ENCODE data around the gene PPID.
"Not testable (repeated sequence)": the region's sequence is repeated elsewhere in the genome, so short reads cannot be mapped to it uniquely, and the experiment has no call there.

The PPID gene

DNA sequence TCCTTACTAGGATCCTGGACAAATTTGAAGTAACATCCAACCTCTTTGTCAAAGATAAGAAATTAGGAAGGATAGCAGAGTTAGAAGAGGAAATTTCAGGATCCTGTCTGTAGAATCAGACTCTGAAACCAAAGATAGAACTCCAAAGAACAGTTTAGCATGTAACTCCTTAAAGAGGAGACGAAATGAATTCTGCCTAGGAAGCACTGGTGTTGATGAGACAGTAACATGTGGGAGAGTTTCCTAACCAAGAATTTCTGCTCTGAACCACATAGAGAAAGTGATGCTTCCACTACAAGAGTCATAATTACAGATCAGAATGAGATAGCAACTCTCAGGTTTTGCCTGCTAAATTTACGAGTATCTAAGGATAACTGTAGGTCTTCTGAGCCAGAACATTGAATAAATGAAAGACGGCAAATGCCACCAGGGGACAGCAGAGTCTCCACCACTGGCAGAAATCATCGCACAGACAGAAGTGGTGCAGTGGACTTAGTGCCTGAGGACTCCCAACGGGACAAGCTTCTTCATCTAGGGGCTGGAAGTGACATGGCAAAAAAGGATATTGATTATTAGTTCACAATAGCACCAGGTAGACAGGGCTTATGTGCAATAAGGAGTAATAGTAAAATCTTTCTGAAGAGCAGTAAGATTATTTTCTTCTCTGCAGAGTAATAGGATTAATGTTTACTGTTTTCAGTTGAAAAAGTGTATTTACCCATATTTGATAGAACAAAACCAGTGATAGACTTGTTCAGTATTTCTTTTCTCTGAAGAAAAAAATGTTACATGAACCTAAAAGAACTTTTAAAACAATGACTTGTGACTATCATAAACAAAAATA lies 6.7 kb upstream of the PPID start:
- DNase-seq = peak; percentile 18

DNA sequence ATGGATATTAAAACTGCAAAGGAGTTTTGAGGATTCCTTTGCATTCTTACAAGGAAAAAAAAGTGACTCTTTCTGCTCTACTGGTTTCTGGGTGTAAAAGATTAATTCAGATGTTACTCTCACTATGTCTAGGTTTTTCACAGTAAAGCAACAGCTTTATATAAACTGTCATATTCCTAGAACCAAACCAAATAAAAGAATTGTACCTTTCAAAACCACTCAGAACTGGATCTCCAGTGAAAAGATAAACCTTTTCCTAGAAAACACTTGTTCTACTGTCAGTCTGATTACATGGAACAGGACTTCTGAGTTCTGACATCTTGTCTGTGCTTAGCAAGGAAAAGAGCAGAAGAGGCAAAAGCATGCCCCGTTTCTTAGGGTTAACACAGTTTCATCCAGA lies 5.0 kb upstream of the PPID start:
- DNase-seq = no peak

DNA sequence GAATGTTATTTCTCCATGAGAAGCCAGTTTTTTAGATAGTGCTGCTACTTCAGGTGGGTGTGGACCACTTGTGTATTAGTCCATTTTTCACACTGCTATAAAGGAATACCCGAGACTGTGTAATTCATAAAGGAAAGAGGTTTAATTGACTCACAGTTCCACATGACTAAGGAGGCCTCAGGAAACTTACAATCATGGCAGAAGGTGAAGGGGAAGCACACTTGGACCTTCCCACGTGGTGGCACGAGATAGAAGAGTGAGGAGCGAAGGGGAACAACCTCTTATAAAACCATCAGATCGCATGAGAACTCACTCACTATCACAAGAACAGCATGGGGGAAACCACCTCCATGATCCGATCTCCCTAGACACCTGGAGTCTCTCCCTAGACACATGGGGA lies 3.4 kb upstream of the PPID start:
- DNase-seq = no peak

DNA sequence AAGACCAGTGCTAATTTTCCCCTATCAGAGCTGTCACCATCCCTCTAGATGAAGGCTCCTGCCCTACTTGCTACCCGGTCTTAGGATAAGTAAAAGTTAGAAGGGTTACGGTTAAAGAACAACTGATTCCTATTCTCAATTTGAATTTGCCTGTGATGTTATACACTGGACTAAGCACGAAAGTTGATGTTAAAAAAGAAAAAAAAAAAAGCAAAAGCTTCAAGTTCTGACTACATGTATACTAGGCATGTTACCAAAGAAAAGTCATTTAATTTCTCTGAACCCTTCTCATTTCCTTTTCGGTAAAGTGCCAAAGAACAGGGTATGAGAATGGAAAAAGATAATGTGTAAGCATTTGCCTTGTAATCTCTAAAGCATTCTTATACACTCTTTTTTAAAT lies 1.4 kb upstream of the PPID start:
- DNase-seq = no peak

DNA sequence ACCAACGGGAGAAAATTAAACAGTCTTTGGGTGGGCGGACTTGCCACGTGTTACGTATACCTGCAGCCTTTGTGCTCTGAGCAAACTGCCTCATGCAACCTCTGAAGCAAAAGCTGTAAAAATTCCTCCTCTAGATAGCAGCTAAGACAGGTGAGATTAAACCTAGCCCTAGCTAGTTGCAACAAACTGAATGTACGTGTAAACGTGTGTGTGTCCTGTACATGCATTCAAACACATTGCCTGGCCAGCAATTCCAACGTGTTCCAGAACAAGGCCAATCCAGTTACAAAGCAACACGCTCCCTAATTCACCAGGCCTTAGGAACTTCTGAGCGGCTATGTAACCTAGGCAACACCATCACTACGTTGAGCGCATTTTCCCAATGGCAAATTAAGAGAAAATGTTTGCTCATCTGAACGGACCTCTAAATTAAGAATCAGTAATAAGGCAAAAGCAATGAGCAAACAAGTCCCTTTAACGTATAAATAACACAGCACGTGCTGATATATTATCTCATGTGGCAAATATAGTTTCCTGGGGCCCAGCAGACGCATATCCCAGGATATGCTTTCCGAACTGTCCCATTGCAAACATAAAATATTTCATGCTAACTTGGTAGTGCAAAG lies 792 bp downstream of the PPID start:
- DNase-seq = no peak

DNA sequence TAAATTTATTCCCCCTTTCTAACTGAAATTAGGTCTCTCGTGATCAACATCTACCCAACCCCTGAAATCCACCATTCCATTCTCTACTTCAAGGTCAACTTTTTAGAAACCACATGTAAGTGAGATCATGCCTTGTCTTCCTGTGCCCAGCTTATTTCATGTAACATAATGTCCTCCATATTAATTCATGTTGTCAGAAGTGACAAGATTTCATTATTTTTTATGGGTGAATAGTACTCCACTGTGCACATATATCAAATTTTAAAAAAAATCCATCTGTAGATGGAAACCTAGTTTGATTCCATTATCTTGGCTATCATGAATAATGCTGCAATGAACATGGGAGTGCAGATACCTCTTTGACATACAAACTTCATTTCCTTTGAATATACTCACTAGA lies 1.5 kb downstream of the PPID start:
- DNase-seq = no peak

DNA sequence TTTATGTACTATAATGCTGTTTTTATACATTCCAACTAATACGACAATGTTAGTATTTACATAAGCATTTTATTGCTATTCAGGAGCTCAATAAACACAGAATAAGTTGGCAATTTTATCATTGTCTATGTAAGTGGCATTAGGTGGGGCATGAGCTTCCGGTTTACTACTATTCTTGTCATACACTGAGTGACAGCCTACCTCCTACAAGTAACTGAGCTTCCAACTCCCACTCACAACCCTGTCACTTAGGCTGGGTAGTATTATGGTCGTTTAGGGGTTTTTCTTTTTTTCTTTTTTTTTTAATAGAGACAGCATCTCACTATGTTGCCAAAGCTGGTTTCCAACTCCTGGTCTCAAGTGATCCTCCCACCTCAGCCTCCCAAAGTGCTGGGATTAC lies 7.4 kb downstream of the PPID start:
- DNase-seq = no peak

DNA sequence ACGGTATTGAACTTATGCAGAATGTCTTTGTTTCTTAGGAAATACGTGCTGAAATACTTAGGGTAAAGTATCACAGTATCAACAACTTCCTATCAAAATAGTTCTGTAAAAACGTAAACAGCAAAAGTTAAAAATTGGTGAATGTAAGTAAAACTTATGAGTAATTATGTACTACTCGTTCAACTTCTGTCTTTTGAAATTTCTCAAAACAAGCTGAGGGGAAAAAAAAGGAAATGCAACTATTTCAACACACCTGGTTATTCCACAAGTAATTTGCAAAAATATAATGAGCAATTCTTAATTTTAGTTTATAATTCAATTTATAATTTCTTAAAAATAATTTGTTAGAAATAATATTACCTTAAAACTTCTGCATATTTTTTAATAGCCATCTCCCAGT lies 8.3 kb downstream of the PPID start:
- no peak for DNase-seq

DNA sequence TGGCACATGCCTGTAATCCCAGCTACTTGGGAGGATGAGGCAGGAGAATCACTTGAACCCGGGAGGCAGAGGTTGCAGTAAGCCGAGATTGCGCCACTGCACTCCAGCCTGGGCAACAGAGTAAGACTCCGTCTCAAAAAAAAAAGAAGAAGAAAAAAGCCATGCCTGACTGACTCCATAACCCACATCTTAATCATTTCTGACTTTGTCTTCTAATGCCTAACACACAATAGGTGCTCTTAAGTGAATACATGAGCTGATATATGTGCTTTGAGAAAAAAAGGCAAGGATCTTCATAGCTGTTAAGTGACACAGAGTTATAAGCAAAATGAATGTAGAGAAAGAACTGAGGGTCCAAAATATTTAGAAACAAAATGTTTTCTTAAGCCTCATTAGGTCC lies 10.6 kb downstream of the PPID start:
- not testable (repeated sequence) for DNase-seq

DNA sequence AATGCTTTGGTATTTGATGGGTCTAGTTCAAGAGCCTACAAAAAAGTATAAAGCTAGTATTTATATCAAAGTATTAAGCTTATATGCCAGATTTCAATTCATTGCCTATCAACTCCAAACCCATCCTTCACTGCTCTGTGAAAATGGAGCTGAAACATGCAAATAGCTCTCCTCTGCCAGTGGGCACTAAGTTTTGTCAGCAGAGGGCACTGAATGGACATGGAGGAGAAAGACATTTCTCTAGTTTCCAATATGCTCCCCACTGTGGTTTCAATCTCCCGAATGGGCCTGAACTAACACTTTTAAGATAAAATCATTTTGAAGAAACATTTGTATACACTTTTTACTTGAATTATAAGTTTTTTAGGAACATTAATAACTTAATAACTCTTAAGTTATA lies 12.4 kb downstream of the PPID start:
- DNase-seq = no peak

DNA sequence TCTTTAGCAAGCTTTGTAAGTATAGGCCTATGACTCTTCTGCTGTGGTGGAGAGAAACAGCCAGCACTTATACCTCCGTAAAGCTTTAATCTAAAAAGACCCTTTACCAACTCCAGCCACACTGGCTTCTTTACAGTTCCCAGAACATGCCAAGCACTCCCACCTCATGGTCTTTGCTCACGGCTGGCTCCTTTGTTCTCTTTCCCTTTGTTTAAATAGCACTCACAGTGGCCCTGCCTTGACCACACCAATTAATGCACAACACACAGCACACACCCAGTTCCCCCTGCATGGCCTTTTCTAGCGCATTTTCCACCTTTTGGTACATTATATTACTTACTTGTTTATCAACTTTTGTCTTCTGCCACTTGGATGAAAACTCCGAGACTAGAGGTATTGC lies 18.9 kb downstream of the PPID start:
- DNase-seq = no peak

DNA sequence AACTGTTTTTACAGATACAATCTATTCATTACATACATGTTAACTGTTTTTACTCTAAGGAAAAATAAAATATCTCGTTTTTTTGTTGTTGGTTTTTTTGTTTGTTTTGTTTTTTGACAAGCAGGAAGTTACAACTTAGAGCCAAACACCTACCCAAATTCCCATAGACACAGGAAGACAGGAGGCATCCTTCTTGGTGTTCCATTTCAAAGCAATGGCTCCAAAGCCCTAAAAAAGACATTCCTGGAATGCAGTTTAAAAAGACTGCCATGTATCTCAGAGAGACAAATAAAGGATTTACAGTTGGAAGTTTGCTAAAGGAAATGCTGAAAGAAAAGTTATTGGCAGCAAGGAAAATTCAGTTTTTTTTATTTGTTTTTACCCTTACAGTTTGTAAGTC lies 34.4 kb downstream of the PPID start:
- no peak for DNase-seq

DNA sequence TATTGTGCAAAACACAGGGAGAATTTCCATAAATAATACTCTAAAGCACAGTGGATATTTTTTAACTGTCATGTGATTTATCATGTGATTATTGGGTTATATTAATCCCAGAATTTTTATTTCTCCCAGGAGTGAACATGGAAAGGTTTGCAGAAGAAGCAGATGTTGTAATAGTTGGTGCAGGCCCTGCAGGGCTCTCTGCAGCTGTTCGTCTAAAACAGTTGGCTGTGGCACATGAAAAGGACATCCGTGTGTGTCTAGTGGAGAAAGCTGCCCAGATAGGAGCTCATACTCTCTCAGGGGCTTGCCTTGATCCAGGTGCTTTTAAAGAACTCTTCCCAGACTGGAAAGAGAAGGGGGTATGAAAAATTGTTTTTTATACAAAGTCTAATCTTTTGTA lies 41.1 kb downstream of the PPID start:
- DNase-seq = no peak

DNA sequence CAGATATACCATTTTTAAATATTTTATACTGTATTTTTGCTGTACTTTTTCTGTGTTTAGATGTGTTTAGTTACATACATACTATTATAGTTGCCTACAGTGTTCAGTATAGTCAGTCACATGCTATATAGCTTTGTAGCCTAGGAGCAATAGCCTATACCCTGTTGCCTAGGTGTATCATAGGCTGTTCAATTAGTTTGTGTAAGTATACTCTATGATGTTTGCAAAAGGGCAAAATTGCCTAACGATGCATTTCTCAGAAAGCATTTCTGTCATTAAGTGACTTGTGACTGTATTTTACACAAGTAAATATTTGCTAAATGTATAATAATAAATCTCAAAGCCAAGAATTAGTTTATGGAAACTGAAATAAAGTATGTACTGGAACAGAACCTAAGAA lies 41.6 kb downstream of the PPID start:
- no peak for DNase-seq

DNA sequence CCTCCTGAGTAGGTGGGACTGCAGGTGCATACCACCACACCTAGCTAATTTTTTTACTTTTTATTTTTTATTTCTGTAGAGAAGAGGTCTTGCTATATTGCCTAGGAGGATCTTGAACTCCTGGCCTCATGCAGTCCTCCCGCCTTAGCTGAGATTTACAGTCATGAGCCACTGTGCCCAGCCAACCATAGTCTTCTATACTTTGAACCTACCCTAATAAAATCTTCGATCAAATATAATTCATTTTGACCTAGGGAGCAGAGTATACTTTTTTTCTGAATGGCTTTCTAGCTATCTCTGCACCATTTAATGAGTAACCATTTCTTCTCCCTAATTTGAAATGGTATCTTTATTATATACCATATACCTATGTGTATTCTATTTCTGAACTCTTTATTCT lies 44.4 kb downstream of the PPID start:
- no peak for DNase-seq

DNA sequence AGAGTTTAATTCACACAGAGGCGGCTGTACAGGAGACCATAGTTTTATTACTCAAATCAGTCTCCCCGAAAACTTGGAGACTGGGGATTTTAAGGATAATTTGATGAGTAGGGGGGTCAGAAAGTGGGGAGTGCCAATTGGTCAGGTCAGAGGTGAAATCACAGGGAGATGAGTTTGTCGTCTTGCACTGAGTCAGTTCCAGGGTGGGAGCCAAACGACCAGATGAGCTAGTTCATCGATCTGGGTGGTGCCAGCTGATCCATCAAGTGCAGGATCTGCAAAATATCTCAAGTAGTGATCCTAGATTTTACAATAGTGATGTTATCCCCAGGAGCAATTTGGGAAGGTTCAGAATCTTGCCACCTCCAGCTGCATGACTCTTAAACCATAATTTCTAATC lies 47.1 kb downstream of the PPID start:
- no peak for DNase-seq

DNA sequence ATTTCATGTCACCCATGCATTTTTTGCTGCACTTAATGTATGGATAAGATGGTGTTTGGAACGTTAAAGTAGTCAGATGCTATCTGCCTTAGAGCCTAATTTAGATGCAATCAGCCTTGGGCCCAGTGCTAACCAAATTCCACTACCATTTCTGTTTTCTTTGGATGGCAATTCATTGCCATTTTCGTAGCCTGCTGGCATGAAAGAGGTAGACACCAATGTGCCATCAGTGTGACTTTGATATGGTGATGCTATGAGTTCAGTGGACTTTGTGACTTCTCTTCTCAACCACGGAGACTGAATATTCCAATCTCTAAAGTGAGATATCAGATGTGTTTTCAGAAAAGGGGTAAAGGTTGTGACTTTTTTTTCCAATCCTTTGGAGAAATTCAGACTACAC lies 49.6 kb downstream of the PPID start:
- no peak for DNase-seq

DNA sequence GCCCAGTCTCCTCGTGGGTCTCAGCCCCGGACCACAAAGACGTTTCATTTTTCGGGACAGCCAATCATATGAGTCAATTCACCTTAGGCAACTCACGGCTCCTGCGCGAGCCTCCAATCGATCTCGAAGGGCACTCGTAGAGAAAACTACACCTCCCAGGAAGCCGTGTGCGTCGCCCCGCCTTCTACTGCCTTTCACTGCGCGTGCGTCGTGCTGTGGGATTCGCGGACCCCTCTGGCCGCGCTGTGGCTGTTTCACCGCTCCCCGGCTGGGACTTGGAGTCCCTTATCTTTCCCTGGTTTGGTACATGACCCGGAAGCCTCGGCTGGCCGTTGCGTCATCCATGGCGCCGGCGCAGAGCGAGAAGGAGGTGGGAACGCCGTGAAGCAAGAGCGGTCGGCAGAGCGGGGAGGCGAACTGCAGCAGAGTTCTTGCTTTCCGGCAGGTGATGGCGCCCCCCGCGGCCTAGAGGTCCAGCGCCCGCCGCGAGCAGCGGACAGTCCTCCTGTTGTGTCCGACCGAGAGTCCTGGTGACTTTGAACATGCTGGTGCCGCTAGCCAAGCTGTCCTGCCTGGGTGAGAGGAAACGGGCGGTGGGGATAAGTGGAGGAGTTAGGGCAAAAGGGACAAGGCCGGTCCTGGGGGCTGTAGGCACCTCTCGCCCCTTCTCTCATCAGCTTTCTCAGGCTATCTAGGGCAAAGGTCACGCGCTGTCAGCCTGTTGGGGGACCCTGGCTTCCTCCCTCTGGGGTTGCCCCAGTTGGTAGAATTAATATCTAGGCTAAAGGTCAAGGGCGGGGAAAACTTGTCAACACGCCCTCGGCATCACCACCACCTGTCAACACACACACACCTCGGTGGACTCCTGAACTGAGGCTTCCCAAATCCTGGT lies 51.0 kb downstream of the PPID start, which contains the start of gene ETFDH:
TSS of gene ETFDH (plus strand) at position 382 of the 892 bp plus-strand sequence. CDS start at position 543, 161 bp downstream.
- peak; percentile 98 for DNase-seq

DNA sequence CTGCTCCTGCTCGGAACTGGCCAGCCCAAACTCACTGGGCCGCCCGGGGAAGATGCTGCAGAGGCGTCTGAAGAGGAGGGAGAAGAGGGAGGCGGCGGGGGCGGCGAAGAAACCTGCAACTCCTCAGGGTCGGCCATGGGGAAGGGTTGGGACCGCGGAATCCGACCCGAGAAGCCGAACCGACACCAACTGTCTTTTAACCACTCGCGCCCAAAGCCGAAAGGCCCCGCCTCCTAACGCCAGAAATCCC lies 51.6 kb downstream of the PPID start, which contains the start of gene C4orf46:
TSS of gene C4orf46 (minus strand) at position 223 of the 250 bp plus-strand sequence. CDS start at position 137, 86 bp downstream.
- DNase-seq = no peak

DNA sequence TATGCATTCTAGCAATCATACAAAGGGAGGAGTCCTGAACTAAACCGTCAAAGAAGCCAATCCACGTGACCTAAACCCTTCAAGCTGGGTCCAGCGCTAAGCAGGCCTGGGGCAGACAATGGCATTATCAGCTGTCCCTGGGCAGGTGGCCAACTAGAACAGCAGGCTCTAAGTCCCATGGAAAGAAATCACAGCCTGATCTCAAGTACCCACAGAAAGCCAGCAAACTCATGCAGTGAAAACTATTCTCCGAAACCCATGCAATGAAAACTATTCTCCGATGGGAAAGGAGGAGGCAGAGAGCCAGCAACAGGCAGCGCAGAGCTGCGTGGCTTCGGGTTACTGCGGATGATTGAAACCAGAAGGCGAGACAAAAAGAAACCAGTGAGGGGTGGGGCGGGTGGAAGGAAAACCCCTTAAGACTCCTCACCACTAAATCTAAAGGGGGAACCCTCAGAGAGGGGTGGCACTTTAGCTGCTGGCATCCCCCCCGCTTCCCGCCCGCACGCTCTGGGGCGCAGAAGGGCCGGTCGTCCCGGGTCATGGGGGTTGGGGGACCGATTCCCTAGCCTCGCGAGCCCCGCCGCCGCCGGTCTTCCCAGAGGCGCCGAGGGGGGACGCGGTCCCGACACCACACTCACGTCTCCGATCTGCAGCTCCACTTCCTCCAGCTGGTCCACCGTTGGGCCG lies 52.1 kb downstream of the PPID start:
- DNase-seq = peak; percentile 14

DNA sequence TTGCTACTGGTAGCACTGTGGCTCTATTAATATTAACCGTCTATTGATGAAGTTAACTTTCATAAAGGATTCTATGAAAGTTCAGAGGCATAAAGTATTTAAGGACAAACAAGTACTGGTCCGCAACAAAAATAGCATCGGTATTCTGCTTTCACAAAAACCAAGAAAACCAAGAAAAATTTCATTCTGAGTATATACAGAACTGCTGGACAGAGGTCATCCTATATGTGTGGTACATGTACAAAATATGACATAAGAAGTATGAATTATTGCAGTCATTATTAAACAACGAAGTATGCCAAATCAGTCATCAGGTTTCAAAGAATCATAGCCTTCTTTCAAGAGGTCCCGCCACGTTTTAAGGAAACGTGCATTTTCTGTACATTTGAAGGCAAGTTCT lies 53.9 kb downstream of the PPID start:
- DNase-seq = no peak

DNA sequence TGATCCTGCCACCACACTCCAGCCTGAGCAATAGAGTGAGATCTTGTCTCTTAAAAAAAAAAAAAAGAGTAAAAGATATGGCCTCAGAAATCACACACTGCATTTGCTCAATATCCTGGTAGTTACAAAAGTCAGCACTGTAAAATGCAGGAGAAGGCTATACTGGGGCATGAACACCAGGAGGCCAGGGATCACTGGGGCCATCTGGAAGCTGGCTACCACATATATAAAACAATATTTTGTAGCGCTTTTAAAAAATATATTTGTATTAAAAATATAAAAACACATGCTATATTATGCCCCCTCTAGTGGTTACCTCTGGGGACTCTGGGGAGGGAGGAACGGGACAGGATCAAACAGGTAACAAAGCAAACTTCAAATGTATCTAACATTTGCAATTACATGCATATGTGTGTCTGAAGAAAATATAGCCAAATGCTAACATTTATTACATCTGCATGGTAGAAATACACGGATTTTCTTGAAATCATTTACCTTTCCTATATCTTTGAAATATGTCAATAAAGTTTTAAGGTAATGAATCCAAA lies 55.5 kb downstream of the PPID start:
- no peak for DNase-seq

DNA sequence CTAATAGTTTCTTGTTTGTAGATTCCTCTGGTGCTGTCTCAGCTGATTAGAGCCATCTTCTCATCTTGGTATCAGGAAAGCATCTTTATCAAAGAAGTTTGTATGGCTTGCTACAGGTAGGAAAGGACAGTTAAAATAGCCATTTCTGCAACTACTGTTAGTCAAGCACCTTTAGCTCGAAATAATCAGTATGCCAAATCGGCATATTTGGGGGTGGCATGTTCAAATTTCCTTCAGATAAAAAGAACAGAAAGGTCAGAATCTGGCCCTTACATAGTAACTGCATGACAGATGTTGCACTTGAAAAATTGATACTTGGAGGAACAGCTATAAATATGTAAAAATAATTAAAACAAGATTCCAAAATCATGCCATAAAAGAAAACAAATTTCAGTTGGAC lies 56.3 kb downstream of the PPID start:
- no peak for DNase-seq

Data from activated CD4-positive, alpha-beta T cell treated with anti-CD3 and anti-CD28 coated beads for 1 hour (primary cell).